Endothelial cell of umbilical vein (primary cell): ENCODE measurements around the gene RRP1B.

Experiments
- EZH2 ChIP-seq: IDR thresholded peaks from 2 replicates; pipeline ENCODE4 v1.6.1; 2012; ENCODE audit warnings: borderline replicate concordance, low read depth, mild to moderate bottlenecking, moderate library complexity, low read length, inconsistent platforms; ENCODE audit not compliant: severe bottlenecking
- POLR2A ChIP-seq: IDR thresholded peaks from 2 replicates; pipeline ENCODE4 v1.6.1; 2012; ENCODE audit warnings: low read depth, mild to moderate bottlenecking, control low read depth, low read length
- TF ChIP-seq, protein P1 (sequence below), 2 donors: IDR thresholded peaks; 1 replicate in 1 of 2; 2 replicates in 1 of 2; pipeline ENCODE4 v1.5.1; 2011; ENCODE audit warnings: low read length in 2 of 2, mild to moderate bottlenecking in 2 of 2, moderate library complexity in 2 of 2, control low read depth in 1 of 2, inconsistent platforms in 1 of 2, low read depth in 1 of 2; ENCODE audit not compliant: insufficient read depth in 1 of 2; ENCODE audit errors: extremely low read depth in 1 of 2

DNA sequence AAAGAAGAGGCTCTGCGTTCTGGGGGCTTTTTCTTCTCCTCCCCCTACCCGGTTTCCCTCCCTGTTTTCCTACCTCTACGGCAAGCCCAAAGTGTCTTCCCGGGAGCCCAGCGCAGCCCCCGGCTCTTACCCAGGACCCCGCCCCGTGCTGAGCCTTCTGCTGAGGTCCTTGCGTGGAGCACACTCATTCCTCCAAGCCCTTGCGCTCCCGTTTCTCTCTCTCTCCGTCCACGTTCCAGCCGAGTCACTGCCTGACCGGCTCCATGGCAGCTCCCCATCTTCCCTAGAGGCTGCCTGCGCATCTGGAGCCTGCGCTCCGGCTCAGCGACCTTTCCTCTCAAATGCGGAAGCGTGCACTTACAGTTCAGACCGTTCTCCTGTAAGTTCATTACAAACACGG is 34.6 kb downstream of the RRP1B start:
- TF ChIP-seq POLR2A (no peak), EZH2 (no peak)
- TF ChIP-seq, protein P1, sequence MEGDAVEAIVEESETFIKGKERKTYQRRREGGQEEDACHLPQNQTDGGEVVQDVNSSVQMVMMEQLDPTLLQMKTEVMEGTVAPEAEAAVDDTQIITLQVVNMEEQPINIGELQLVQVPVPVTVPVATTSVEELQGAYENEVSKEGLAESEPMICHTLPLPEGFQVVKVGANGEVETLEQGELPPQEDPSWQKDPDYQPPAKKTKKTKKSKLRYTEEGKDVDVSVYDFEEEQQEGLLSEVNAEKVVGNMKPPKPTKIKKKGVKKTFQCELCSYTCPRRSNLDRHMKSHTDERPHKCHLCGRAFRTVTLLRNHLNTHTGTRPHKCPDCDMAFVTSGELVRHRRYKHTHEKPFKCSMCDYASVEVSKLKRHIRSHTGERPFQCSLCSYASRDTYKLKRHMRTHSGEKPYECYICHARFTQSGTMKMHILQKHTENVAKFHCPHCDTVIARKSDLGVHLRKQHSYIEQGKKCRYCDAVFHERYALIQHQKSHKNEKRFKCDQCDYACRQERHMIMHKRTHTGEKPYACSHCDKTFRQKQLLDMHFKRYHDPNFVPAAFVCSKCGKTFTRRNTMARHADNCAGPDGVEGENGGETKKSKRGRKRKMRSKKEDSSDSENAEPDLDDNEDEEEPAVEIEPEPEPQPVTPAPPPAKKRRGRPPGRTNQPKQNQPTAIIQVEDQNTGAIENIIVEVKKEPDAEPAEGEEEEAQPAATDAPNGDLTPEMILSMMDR (IDR thresholded peaks at IDR 0.05; ENCODE audit: extremely low read depth in 1 of 2, insufficient read depth in 1 of 2, low read depth in 1 of 2, low read length in 2 of 2): no peak
